ENCODE results near the gene ALPL.

GRCh38 chr1:21577933-21578332, 68.7 kb downstream of the ALPL start:
- TF ChIP-seq CTCF (IDR thresholded peaks at IDR 0.05) (no peak), POLR2AphosphoS5 (IDR thresholded peaks at IDR 0.05; ENCODE audit: insufficient read depth in 1 of 2, low read depth in 1 of 2) (no peak)
